ENCODE measurements around the gene SSR4.

DNA sequence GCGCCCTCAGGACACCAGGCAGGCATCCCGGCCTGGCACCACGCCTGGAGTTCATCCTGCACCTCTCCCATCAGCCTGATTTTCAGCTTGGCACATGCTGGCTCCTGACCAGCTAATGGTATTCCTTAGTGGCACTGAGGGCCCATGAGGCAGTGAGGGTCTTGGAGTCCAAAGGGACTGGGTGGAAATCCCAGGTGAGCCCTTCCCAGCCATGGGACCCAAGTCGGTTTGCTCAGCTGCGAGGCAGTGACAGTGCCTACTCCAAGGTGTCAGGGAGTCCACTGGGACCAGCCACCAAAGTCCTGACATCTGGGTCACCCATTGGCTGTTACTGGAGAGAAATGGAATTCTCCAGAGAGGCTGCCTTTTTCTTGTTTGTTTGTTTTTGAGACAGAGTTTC, 4.9 kb downstream of the SSR4 start:
- TF ChIP-seq, protein P1, sequence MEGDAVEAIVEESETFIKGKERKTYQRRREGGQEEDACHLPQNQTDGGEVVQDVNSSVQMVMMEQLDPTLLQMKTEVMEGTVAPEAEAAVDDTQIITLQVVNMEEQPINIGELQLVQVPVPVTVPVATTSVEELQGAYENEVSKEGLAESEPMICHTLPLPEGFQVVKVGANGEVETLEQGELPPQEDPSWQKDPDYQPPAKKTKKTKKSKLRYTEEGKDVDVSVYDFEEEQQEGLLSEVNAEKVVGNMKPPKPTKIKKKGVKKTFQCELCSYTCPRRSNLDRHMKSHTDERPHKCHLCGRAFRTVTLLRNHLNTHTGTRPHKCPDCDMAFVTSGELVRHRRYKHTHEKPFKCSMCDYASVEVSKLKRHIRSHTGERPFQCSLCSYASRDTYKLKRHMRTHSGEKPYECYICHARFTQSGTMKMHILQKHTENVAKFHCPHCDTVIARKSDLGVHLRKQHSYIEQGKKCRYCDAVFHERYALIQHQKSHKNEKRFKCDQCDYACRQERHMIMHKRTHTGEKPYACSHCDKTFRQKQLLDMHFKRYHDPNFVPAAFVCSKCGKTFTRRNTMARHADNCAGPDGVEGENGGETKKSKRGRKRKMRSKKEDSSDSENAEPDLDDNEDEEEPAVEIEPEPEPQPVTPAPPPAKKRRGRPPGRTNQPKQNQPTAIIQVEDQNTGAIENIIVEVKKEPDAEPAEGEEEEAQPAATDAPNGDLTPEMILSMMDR (IDR thresholded peaks at IDR 0.05): no peak
- TF ChIP-seq EZH2 (IDR thresholded peaks at IDR 0.05; ENCODE audit: borderline replicate concordance, insufficient read depth, low read depth, low read length, poor library complexity, severe bottlenecking): no peak

All from B cell (primary cell).